HCT116 (cell line): ENCODE data around the gene RLN3. TPM values are rescaled to one million over a fixed set of nuclear protein-coding genes. Genes with fewer than 3 reads are reported as not detected.

Experiments used
- ATAC-seq: fragments of 200-7000 bp; cut with Tn5 transposase; 2 replicates; pipeline ENCODE4 v1.9.1; 2020; ENCODE audit warnings: mild to moderate bottlenecking, moderate library complexity
- BruUV-seq: library from RNA; stranded (reverse); fragments of 400-500 nt; replicated peaks from 2 replicates; lab custom pipeline; 2021; lab: Mats Ljungman, UMichigan
- CTCF ChIA-PET: fragments of 300-600 bp; sonication (Branson Sonifier 250); formaldehyde crosslinking; loops from one replicate; lab custom pipeline; 2021; ENCODE audit warnings: antibody characterized with exemption; lab: Charles Lee
- POLR2A ChIA-PET: fragments of 300-600, 350-600 bp; sonication (Branson Sonifier 250); formaldehyde crosslinking; loops from one replicate; lab custom pipeline; 2021; ENCODE audit warnings: antibody characterized with exemption; lab: Charles Lee
- RAD21 ChIA-PET, 2 experiments: fragments of 300-600 bp; sonication (Branson Sonifier 250); formaldehyde crosslinking; loops; one replicate each; lab custom pipeline; 2023; ENCODE audit warnings: low total read pairs in 2 of 2; ENCODE audit not compliant: uncharacterized antibody in 2 of 2, unreplicated experiment in 2 of 2, low non-redundant PET in 1 of 2; lab: Charles Lee
- DNase-seq: peaks from one replicate; pipeline ENCODE4 v3.0.0-alpha.2; 2010; ENCODE audit warnings: low read depth, low spot score
- H2AFZ ChIP-seq: fragments of 200-600 bp; shearing (Covaris generic), sonication (generic); 2 replicates; pipeline ENCODE4 v1.6.1; 2017; ENCODE audit warnings: low read depth, mixed run types, mixed read lengths, antibody characterized with exemption, low read length; ENCODE audit not compliant: poor library complexity, severe bottlenecking
- H3K27ac ChIP-seq: 2 replicates; pipeline ENCODE4 v1.5.1; 2012; ENCODE audit warnings: low read depth, low read length
- H3K27me3 ChIP-seq: fragments of 200-600 bp; sonication (generic); 2 replicates; pipeline ENCODE4 v1.6.1; 2016; ENCODE audit warnings: mixed run types, low read length, mixed read lengths; ENCODE audit not compliant: insufficient read depth
- H3K36me3 ChIP-seq, 2 experiments: fragments of 200-500 bp in 1 of 2; fragments of 200-600 bp in 1 of 2; sonication (Bioruptor generic) in 1 of 2; sonication (generic) in 1 of 2; 2 replicates each; pipeline versions ENCODE4 v1.5.1 to v1.6.1; 2014 to 2016; ENCODE audit warnings: low read length in 2 of 2, inconsistent platforms in 1 of 2, mixed read lengths in 1 of 2, mixed run types in 1 of 2; ENCODE audit not compliant: insufficient read depth in 2 of 2, control insufficient read depth in 1 of 2
- H3K4me1 ChIP-seq, 2 experiments: fragments of 200-600 bp in 1 of 2; sonication (generic) in 1 of 2; 2 replicates each; pipeline versions ENCODE4 v1.5.1 to v1.6.1; 2012 to 2017; ENCODE audit warnings: low read length in 2 of 2, inconsistent platforms in 1 of 2, mild to moderate bottlenecking in 1 of 2, mixed read lengths in 1 of 2, mixed run types in 1 of 2, moderate library complexity in 1 of 2; ENCODE audit not compliant: insufficient read depth in 2 of 2, control insufficient read depth in 1 of 2
- H3K4me2 ChIP-seq: fragments of 200-600 bp; sonication (generic); 2 replicates; pipeline ENCODE4 v1.6.1; 2017; ENCODE audit warnings: mixed run types, low read length, mixed read lengths
- H3K4me3 ChIP-seq, 2 experiments: fragments of 200-600 bp in 1 of 2; sonication (generic) in 1 of 2; replicated peaks in 1 of 2; 2 replicates each; pipeline ENCODE4 v1.5.1; 2011 to 2016; ENCODE audit warnings: low read length in 2 of 2, control low read depth in 1 of 2, low read depth in 1 of 2, mild to moderate bottlenecking in 1 of 2, mixed read lengths in 1 of 2, mixed run types in 1 of 2
- H3K79me2 ChIP-seq: fragments of 200-600 bp; sonication (generic); 2 replicates; pipeline ENCODE4 v1.6.1; 2017; ENCODE audit warnings: mild to moderate bottlenecking, mixed run types, low read length, moderate library complexity, mixed read lengths; ENCODE audit not compliant: insufficient read depth
- H3K9ac ChIP-seq: fragments of 200-600 bp; sonication (generic); 2 replicates; pipeline ENCODE4 v1.6.1; 2016; ENCODE audit warnings: low read length, mixed read lengths
- H3K9me2 ChIP-seq: fragments of 200-600 bp; sonication (generic), shearing (Covaris generic); 2 replicates; pipeline ENCODE4 v1.6.1; 2017; ENCODE audit warnings: mixed run types, mild to moderate bottlenecking, moderate library complexity; ENCODE audit not compliant: insufficient read depth
- H3K9me3 ChIP-seq, 2 experiments: fragments of 200-500 bp in 1 of 2; fragments of 200-600 bp in 1 of 2; sonication (Bioruptor generic) in 1 of 2; sonication (generic) in 1 of 2; 2 replicates each; pipeline ENCODE4 v1.6.1; 2014 to 2017; ENCODE audit warnings: low read length in 2 of 2, mixed read lengths in 2 of 2, inconsistent platforms in 1 of 2, low read depth in 1 of 2, mild to moderate bottlenecking in 1 of 2, mixed run types in 1 of 2, moderate library complexity in 1 of 2; ENCODE audit not compliant: control insufficient read depth in 1 of 2, insufficient read depth in 1 of 2
- H4K20me1 ChIP-seq: fragments of 200-600 bp; sonication (generic), shearing (Covaris generic); 2 replicates; pipeline ENCODE4 v1.6.1; 2017; ENCODE audit warnings: mixed run types, mild to moderate bottlenecking, moderate library complexity; ENCODE audit not compliant: insufficient read depth
- ATF3 ChIP-seq: IDR thresholded peaks from 2 replicates; pipeline ENCODE4 v1.6.1; 2012
- CEBPB ChIP-seq: IDR thresholded peaks from 2 replicates; pipeline ENCODE4 v1.6.1; 2012; ENCODE audit warnings: low read depth
- EZH2 ChIP-seq: fragments of 200-600 bp; sonication (generic); IDR thresholded peaks from 2 replicates; pipeline ENCODE4 v1.6.1; 2017; ENCODE audit warnings: antibody characterized with exemption, mixed run types
- JUND ChIP-seq: IDR thresholded peaks from 2 replicates; pipeline ENCODE4 v1.6.1; 2012
- POLR2AphosphoS5 ChIP-seq: IDR thresholded peaks from 2 replicates; pipeline ENCODE4 v1.6.1; 2011; ENCODE audit warnings: mild to moderate bottlenecking, low read depth, low read length, moderate library complexity
- RAD21 ChIP-seq: IDR thresholded peaks from 2 replicates; pipeline ENCODE4 v1.6.1; 2012; ENCODE audit warnings: low read depth, mild to moderate bottlenecking
- REST ChIP-seq: IDR thresholded peaks from 2 replicates; pipeline ENCODE4 v1.6.1; 2012; ENCODE audit warnings: low read depth
- SIN3A ChIP-seq: IDR thresholded peaks from 2 replicates; pipeline ENCODE4 v1.6.1; 2012; ENCODE audit warnings: low read depth
- SP1 ChIP-seq: IDR thresholded peaks from 2 replicates; pipeline ENCODE4 v1.6.1; 2012; ENCODE audit warnings: low read depth
- SRF ChIP-seq: IDR thresholded peaks from 2 replicates; pipeline ENCODE4 v1.6.1; 2012; ENCODE audit warnings: low read depth
- ZBTB33 ChIP-seq: IDR thresholded peaks from 2 replicates; pipeline ENCODE4 v1.6.1; 2011; ENCODE audit warnings: mild to moderate bottlenecking, low read length, moderate library complexity; ENCODE audit not compliant: insufficient replicate concordance; ENCODE audit errors: extremely low read depth
- ZFX ChIP-seq: fragments of 450-650 bp; IDR thresholded peaks from 2 replicates; pipeline ENCODE4 v1.6.1; 2017
- ZNF274 ChIP-seq: fragments of 200-500 bp; sonication (Bioruptor generic); IDR thresholded peaks from 2 replicates; pipeline ENCODE4 v1.6.1; 2014; ENCODE audit warnings: mild to moderate bottlenecking, low read depth, low read length, inconsistent platforms
- intact Hi-C: fragments of 100-400 bp; cut with micrococcal nuclease; formaldehyde crosslinking; loops from 2 replicates; pipeline ENCODE4 v1.10.0; 2022
- total RNA-seq: library from RNA; stranded (reverse); gene quantifications from one replicate; pipeline ENCODE4 v1.2.1, GENCODE V29; 2021; ENCODE audit not compliant: unreplicated experiment

RLN3 gene
- total RNA-seq, 1 experiment from 2014 or later = not detected

GRCh38 chr19:13986348-13986904, 41.5 kb upstream of the RLN3 start:
- no peak overlapping the region for H2AFZ ChIP-seq
- ChIA-PET RAD21 (no interaction called here), CTCF (no interaction called here), POLR2A (no interaction called here)
- no peak overlapping the region for H3K4me3 ChIP-seq
- no peak for DNase-seq
- H3K27ac ChIP-seq = no peak overlapping the region
- H3K9ac ChIP-seq = no peak overlapping the region
- H3K4me2 ChIP-seq = no peak overlapping the region
- H3K9me3 ChIP-seq = no peaks in the 10 kb centered on the region
- 0 out of 2 replicates have a peak, but pooled peaks have one; percentile 20 for ATAC-seq
- no peaks in the 10 kb centered on the region for H4K20me1 ChIP-seq
- H3K79me2 ChIP-seq = no peaks in the 10 kb centered on the region
- peaks cover 0 to 4% of the 10 kb centered on the region in 2 experiments; a peak in 1 of 4 replicates for H3K36me3 ChIP-seq
- no TSS peak for BruUV-seq
- no peaks in the 10 kb centered on the region for H3K27me3 ChIP-seq
- peaks cover 8 to 12% of the 10 kb centered on the region in 2 experiments; a peak in 3 of 4 replicates for H3K4me1 ChIP-seq
- no peaks in the 10 kb centered on the region for H3K9me2 ChIP-seq
- TF ChIP-seq ATF3 (no peak), CEBPB (no peak)
- intact Hi-C loops = no loop called here

GRCh38 chr19:13987101-13987890, 40.7 kb upstream of the RLN3 start:
- ChIA-PET RAD21 (interaction anchor here in 1 of 2 experiments (0.7 kb wide), 1 partner anchor 34 kb away, joined by 3 read pairs; no protein-coding TSS in a partner anchor), POLR2A (no interaction called here), CTCF (no interaction called here)
- no peaks in the 10 kb centered on the region for H3K79me2 ChIP-seq
- no peak overlapping the region for H3K4me2 ChIP-seq
- H3K27me3 ChIP-seq = no peaks in the 10 kb centered on the region
- H3K9me2 ChIP-seq = no peaks in the 10 kb centered on the region
- intact Hi-C loops = no loop called here
- no peak overlapping the region; the same call in 1 of the 2 replicates for H3K27ac ChIP-seq
- H3K4me3 ChIP-seq = no peak overlapping the region
- no peak for DNase-seq
- H3K9ac ChIP-seq = no peak overlapping the region
- no peaks in the 10 kb centered on the region for H3K9me3 ChIP-seq
- no TSS peak for BruUV-seq
- peaks cover 8 to 12% of the 10 kb centered on the region in 2 experiments; a peak in 3 of 4 replicates for H3K4me1 ChIP-seq
- no peak overlapping the region for H2AFZ ChIP-seq
- ATAC-seq = no peak
- H3K36me3 ChIP-seq = peaks cover 1 to 4% of the 10 kb centered on the region in 2 experiments; a peak in 1 of 4 replicates
- H4K20me1 ChIP-seq = no peaks in the 10 kb centered on the region
- TF ChIP-seq CEBPB = no peak
- TF ChIP-seq SP1 = no peak
- TF ChIP-seq ZNF274 = no peak
- no peak for TF ChIP-seq ZFX
- TF ChIP-seq POLR2AphosphoS5 = no peak
- no peak for TF ChIP-seq ZBTB33
- TF ChIP-seq SRF = no peak
- TF ChIP-seq EZH2 = no peak
- no peak for TF ChIP-seq SIN3A
- TF ChIP-seq RAD21 = no peak
- TF ChIP-seq REST = no peak
- no peak for TF ChIP-seq JUND
